K562 (cell line): ENCODE results near the gene OR56A5. TPM values are rescaled to one million over a fixed set of nuclear protein-coding genes. Genes with fewer than 3 reads are reported as not detected.

ENCODE experiments used
- BRF2 ChIP-seq: IDR thresholded peaks from 3 replicates; pipeline ENCODE4 v1.6.1; 2011; ENCODE audit warnings: borderline replicate concordance, mild to moderate bottlenecking; ENCODE audit not compliant: insufficient read length, insufficient read depth
- CCNT2 ChIP-seq: IDR thresholded peaks from 2 replicates; pipeline ENCODE4 v1.6.1; 2011; ENCODE audit warnings: borderline replicate concordance, low read depth, mild to moderate bottlenecking, moderate library complexity, mixed read lengths, low read length; ENCODE audit not compliant: insufficient read length; ENCODE audit errors: extremely low read depth
- ETS2 ChIP-seq: IDR thresholded peaks from 2 replicates; pipeline ENCODE4 v1.6.1; 2016; ENCODE audit warnings: borderline replicate concordance, missing genetic modification characterization, mild to moderate bottlenecking, moderate library complexity, missing compliant biosample characterization; ENCODE audit not compliant: poor library complexity, severe bottlenecking
- MEF2A ChIP-seq: IDR thresholded peaks from 2 replicates; pipeline ENCODE4 v1.6.1; 2011; ENCODE audit warnings: low read depth, mild to moderate bottlenecking, low read length, moderate library complexity; ENCODE audit not compliant: control insufficient read depth
- SMARCB1 ChIP-seq: IDR thresholded peaks from 2 replicates; pipeline ENCODE4 v1.6.1; 2011; ENCODE audit warnings: improper control_type of control experiment, low read depth; ENCODE audit not compliant: insufficient read length
- SRSF3 ChIP-seq: fragments of 200-400 bp; formaldehyde crosslinking; IDR thresholded peaks from 2 replicates; pipeline ENCODE4 v1.6.1; 2016; ENCODE audit warnings: mild to moderate bottlenecking, low read length, moderate library complexity; ENCODE audit not compliant: insufficient read depth
- ZBTB33 ChIP-seq: sonication (generic); formaldehyde crosslinking; IDR thresholded peaks from 2 replicates; pipeline ENCODE4 v1.8.1; 2023; ENCODE audit warnings: mild to moderate bottlenecking, missing genetic modification reagents
- ZKSCAN1 ChIP-seq: fragments of 150-350 bp; IDR thresholded peaks from 2 replicates; pipeline ENCODE4 v1.6.1; 2016; ENCODE audit warnings: low read depth, low read length
- ZNF133 ChIP-seq: fragments of 250-450 bp; sonication (Bioruptor Pico); IDR thresholded peaks from 2 replicates; pipeline ENCODE4 v1.4.0; 2020; ENCODE audit warnings: mild to moderate bottlenecking
- ZNF184 ChIP-seq: sonication (generic); formaldehyde crosslinking; IDR thresholded peaks from 2 replicates; pipeline ENCODE4 v1.5.0; 2020; ENCODE audit warnings: missing genetic modification reagents
- ZNF282 ChIP-seq: sonication (generic); formaldehyde crosslinking; IDR thresholded peaks from 2 replicates; pipeline ENCODE4 v1.8.1; 2023; ENCODE audit warnings: missing genetic modification reagents
- ZNF395 ChIP-seq: fragments of 200-800 bp; sonication (Bioruptor generic); IDR thresholded peaks from 2 replicates; pipeline ENCODE4 v1.6.1; 2017; ENCODE audit warnings: missing genetic modification characterization, missing compliant biosample characterization
- ZNF699 ChIP-seq: fragments of 250-450 bp; sonication (Bioruptor Pico); IDR thresholded peaks from 2 replicates; pipeline ENCODE4 v1.8.0; 2021; ENCODE audit warnings: mild to moderate bottlenecking, moderate library complexity; ENCODE audit not compliant: insufficient replicate concordance
- ZNF778 ChIP-seq: fragments of 450-650 bp; formaldehyde crosslinking; IDR thresholded peaks from 2 replicates; pipeline ENCODE4 v1.4.0; 2020; ENCODE audit warnings: mild to moderate bottlenecking, moderate library complexity
- polyA plus RNA-seq, 8 experiments: library from polyadenylated mRNA; depleted of rRNA in 4 of 8; stranded (reverse) in 5 of 8; unstranded in 3 of 8; fragments of >200 nt; fragmentation: Nextera tagmentation in 2 of 8; fragmentation: Illumina TruSeq in 1 of 8; extraction: Ambion mirVana in 2 of 8; extraction: Trizol in 1 of 8; gene quantifications; 2 replicates each; pipeline versions ENCODE4 v1.2.1 to v1.2.3, GENCODE V29; 2011 to 2014; ENCODE audit warnings: inconsistent platforms in 1 of 8, missing spikeins in 1 of 8
- total RNA-seq, 7 experiments: library from RNA; depleted of rRNA in 6 of 7; stranded (reverse); fragments of >200 nt in 6 of 7; fragmentation: Illumina TruSeq in 2 of 7; extraction: Trizol in 2 of 7; gene quantifications; 2 replicates each; pipeline versions ENCODE4 v1.2.1 to v1.2.3, GENCODE V29; 2011 to 2021; ENCODE audit warnings: low replicate concordance in 1 of 7

Gene OR56A5
- total and polyA plus RNA-seq, 9 of the 15 experiments (the other 6 are each of a cell fraction or from before 2014, with no cell fraction given) = not detected

- TF ChIP-seq ZNF184 (no peak), ZNF133 (no peak), ZNF699 (CRISPR knock-in tag) (no peak), ZNF395 (CRISPR knock-in tag) (no peak), CCNT2 (no peak), SMARCB1 (no peak), ETS2 (tag) (no peak), ZNF282 (CRISPR knock-in tag) (no peak), ZKSCAN1 (no peak), MEF2A (no peak), ZBTB33 (CRISPR knock-in tag) (no peak), ZNF778 (no peak), BRF2 (no peak), SRSF3 (no peak)
These were observed 37.7 kb downstream of the OR56A5 start (continued) for GRCh38 chr11:5930614-5931013.
